Measurements from ENCODE around the gene GATA2.

GATA2 gene

DNA sequence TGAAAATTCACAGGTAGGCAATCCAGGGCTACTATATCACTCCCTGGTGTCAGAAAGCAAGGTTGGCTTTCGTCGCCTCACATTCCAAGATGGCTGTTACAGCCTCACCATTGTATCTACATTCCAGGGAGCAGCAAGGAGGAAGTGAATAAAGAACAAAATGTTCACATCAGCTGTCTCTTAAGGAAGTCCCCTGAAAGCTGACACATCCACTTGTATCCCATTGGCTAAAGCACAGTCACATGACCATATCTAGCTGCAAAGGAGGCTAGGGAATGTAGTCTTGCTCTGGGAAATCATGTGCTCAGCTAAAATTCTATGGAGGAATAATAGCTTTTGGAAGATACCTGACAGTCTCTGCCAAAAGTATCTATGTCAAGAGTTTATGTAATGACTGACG lies 12.8 kb upstream of the GATA2 start:
- no peak for DNase-seq (ENCODE audit: extremely low read depth, low read depth)
- no peak for TF ChIP-seq CTCF (IDR thresholded peaks at IDR 0.05; ENCODE audit: low read depth, low read length)

- DNase-seq (ENCODE audit: extremely low read depth, low read depth) = no peak
Measured at GRCh38 chr3:128504963-128505730, 12.1 kb upstream of the GATA2 start.

DNA sequence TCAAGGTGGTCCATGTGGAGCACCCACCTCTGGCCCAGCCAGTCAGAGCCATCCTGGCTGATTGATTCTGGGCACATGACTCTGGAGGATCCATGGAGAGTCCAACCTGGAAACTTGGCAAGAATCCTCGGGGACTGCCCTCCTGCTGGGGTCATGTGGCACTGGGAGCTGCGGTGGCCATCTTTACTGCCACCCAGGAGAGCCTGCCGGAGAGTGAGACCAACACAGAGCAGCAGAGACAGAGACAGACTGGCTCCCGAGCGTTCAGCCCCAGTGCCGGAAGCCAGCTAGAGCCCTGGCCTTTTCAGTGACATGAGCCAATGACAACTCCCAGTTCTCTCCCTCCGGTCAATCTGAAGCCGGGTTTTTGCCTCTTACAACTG lies 11.5 kb upstream of the GATA2 start:
- no peak for DNase-seq (ENCODE audit: extremely low read depth, low read depth)
- no peak for TF ChIP-seq CTCF (IDR thresholded peaks at IDR 0.05; ENCODE audit: low read depth, low read length)

More at GRCh38 chr3:128504963-128505730, 12.1 kb upstream of the GATA2 start:
- TF ChIP-seq CTCF (IDR thresholded peaks at IDR 0.05; ENCODE audit: low read depth, low read length) = no peak

DNA sequence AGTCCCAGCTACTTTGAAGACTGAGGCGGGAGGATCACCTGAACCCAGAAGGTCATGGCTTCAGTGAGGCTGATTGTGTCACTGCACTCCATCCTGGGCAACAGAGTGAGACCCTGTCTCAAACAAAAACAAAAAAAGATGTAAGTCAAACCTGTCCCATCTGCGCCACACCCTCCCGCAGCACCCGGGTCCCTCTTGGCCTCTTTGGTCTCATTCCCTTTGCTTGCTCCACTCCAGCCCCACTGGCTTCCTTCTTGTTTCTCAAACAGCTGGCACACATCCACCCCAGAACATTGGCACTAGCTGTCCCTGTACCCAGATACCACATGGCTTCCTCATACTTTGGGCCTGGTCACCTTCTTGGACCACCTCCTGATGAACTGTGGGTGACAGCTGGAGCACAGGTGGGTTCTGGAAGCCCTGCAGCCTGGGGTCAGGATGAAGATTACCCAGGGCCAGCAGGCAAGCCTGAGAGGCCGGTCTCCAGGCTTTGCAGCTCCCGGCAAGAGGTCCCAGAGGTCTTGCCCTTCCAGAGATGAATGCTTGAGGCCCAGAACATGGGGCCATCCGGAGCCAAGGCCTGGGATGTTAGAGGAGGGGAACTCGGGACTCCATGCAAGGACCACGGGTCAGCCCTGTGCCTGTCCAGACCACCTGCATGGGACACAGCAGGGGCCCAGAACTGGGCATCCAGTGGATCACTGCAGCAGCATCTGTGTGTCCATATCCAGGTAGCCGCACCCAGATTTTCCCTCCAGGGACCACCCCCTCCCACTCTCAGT lies 10.9 kb upstream of the GATA2 start:
- DNase-seq (ENCODE audit: extremely low read depth, low read depth) = no peak
- no peak for TF ChIP-seq CTCF (IDR thresholded peaks at IDR 0.05; ENCODE audit: low read depth, low read length)

DNA sequence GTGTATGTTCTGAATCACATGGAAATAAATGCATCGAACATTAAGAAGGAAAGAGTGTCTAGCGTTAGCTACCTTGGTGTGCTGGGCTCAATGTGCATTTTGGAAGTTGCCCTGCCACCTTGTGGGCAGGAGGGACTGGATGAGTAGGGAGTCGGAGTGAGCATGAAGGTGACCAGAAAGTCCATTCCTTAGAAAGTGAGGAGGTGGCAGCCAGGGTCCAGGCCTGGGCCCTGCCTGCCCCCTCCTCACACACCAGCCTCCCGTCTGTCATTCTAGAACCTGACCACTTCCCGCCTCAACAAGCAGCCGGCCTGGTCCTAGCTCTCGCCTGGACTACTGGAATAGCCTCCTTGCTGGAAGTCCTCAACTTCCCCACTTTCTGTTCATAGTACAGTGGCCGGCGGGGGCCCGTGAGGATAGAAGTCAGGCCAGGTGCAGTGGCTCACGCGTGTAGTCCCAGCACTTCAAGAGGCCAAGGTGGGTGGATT lies 10.2 kb upstream of the GATA2 start:
- DNase-seq (ENCODE audit: extremely low read depth, low read depth) = no peak
- TF ChIP-seq CTCF (IDR thresholded peaks at IDR 0.05; ENCODE audit: low read depth, low read length) = no peak; the same call in none of the 2 replicates

DNA sequence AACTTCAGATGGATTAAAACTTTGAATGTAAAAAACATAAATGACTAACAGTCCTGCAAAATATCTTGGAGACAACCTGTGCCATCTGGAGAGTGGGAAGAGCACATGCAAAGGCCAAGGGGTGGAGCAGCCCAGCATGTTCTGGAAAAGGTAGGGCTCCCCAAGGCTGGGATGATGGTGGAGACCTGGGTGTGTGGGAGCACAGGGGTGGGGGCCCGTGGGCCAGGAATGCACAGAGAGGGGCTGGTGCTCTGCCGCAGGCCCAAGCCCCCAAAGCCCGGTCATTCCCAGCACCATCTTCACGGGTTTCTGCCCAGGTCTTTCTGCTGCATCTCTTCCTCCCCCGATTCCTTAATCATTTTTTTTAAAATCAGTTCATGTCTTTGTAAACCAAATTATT lies 9.7 kb upstream of the GATA2 start:
- DNase-seq (ENCODE audit: extremely low read depth, low read depth) = no peak
- no peak for TF ChIP-seq CTCF (IDR thresholded peaks at IDR 0.05; ENCODE audit: low read depth, low read length)

DNA sequence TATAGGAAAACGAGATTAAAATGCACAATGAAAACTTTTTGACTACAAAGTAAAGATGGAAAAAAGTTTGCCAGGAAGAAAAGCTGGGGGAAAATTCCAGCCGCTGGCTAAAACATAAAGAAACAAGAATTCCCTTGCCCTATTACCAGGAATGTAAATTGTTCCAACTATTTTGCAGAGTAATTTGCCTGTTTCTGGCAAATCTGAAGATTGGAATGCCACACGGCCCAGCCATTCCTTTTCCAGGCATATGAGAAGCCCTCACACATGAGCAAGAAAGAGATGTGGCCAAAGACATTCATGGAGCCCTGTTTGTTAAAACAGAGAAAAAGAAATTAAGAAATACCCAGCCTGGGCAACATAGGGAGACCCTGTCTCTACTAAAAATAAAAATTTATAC lies 8.4 kb upstream of the GATA2 start:
- TF ChIP-seq CTCF (IDR thresholded peaks at IDR 0.05; ENCODE audit: low read depth, low read length) = no peak
- no peak for DNase-seq (ENCODE audit: extremely low read depth, low read depth)

All from AG09319 (cell line).